Calu3 (cell line): ENCODE data around the gene DSCAML1. TPM values are rescaled to one million over a fixed set of nuclear protein-coding genes. Genes with fewer than 3 reads are reported as not detected.
A peak's percentile ranks its signal among the peaks of the same experiment; 100 is the strongest.

Experiments
- BruUV-seq: library from RNA; stranded (reverse); fragments of 400-500 nt; replicated peaks from 2 replicates; lab custom pipeline; 2021; lab: Mats Ljungman, UMichigan
- CTCF ChIA-PET: fragments of 300-600 bp; sonication (Branson Sonifier 250); formaldehyde crosslinking; loops from one replicate; lab custom pipeline; 2022; ENCODE audit warnings: antibody characterized with exemption; lab: Charles Lee
- DNase-seq: peaks from one replicate; pipeline ENCODE4 v3.0.0; 2022
- H3K27ac Mint-ChIP-seq: one replicate; pipeline ENCODE4 v1.8.0; 2022; ENCODE audit warnings: mixed read lengths; ENCODE audit not compliant: unreplicated experiment
- H3K27me3 Mint-ChIP-seq: one replicate; pipeline ENCODE4 v1.8.0; 2022; ENCODE audit warnings: mixed read lengths; ENCODE audit not compliant: unreplicated experiment
- H3K36me3 Mint-ChIP-seq: one replicate; pipeline ENCODE4 v1.8.0; 2022; ENCODE audit warnings: mild to moderate bottlenecking, moderate library complexity, mixed read lengths; ENCODE audit not compliant: insufficient read depth, unreplicated experiment
- H3K4me1 Mint-ChIP-seq: one replicate; pipeline ENCODE4 v1.8.0; 2022; ENCODE audit warnings: mild to moderate bottlenecking, low read depth, mixed read lengths; ENCODE audit not compliant: unreplicated experiment
- H3K4me3 Mint-ChIP-seq: one replicate; pipeline ENCODE4 v1.8.0; 2022; ENCODE audit warnings: mild to moderate bottlenecking, low read depth, moderate library complexity, mixed read lengths; ENCODE audit not compliant: unreplicated experiment
- H3K9me3 Mint-ChIP-seq: one replicate; pipeline ENCODE4 v1.8.0; 2022; ENCODE audit warnings: low read depth, mixed read lengths; ENCODE audit not compliant: unreplicated experiment
- CTCF ChIP-seq: fragments of 200-600 bp; IDR thresholded peaks from one replicate; pipeline ENCODE4 v1.8.0; 2022; ENCODE audit warnings: antibody characterized with exemption; ENCODE audit not compliant: unreplicated experiment
- intact Hi-C: fragments of 100-400 bp; cut with micrococcal nuclease; formaldehyde crosslinking; loops from one replicate; pipeline ENCODE4 v1.10.0; 2022; ENCODE audit not compliant: unreplicated experiment
- total RNA-seq: library from RNA; stranded (reverse); gene quantifications from 2 replicates; pipeline ENCODE4 v1.2.3, GENCODE V29; 2022

The DSCAML1 gene
- total RNA-seq, 1 experiment from 2014 or later: 0.07 TPM

GRCh38 chr11:117823294-117823945, 26.4 kb upstream of the DSCAML1 start:
- Mint-ChIP-seq H3K4me3 (no peak overlapping the region), H3K9me3 (no peaks in the 10 kb centered on the region), H3K27ac (no peak overlapping the region), H3K27me3 (no peaks in the 10 kb centered on the region), H3K36me3 (peaks cover 17% of the 10 kb centered on the region), H3K4me1 (peaks cover 47% of the 10 kb centered on the region)
- intact Hi-C loops: no loop called here
- no TSS peak for BruUV-seq
- CTCF ChIA-PET: interaction anchor here (1.6 to 1.7 kb wide), 2 partner anchors 10 to 124 kb away, joined by 9 to 11 read pairs; no protein-coding TSS in a partner anchor
- TF ChIP-seq CTCF: no peak
- no peak for DNase-seq

GRCh38 chr11:117822074-117823033, 25.3 kb upstream of the DSCAML1 start:
- peaks cover 58% of the 10 kb centered on the region for H3K4me1 Mint-ChIP-seq
- no peak overlapping the region for H3K4me3 Mint-ChIP-seq
- H3K27me3 Mint-ChIP-seq: no peaks in the 10 kb centered on the region
- no peaks in the 10 kb centered on the region for H3K9me3 Mint-ChIP-seq
- peaks cover 21% of the 10 kb centered on the region for H3K36me3 Mint-ChIP-seq
- H3K27ac Mint-ChIP-seq: no peak overlapping the region
- peak; percentile 61 for TF ChIP-seq CTCF
- CTCF ChIA-PET: no interaction called here
- DNase-seq: peak; percentile 61
- intact Hi-C loops: no loop called here
- BruUV-seq: no TSS peak

- Mint-ChIP-seq H3K4me1 (peaks cover 51% of the 10 kb centered on the region), H3K27ac (no peak overlapping the region), H3K27me3 (no peaks in the 10 kb centered on the region), H3K36me3 (peaks cover 16% of the 10 kb centered on the region), H3K4me3 (no peak overlapping the region), H3K9me3 (no peaks in the 10 kb centered on the region)
- intact Hi-C loops: no loop called here
- BruUV-seq: no TSS peak
- CTCF ChIA-PET: interaction anchor here (0.8 kb wide), 1 partner anchor 125 kb away, joined by 4 read pairs; no protein-coding TSS in a partner anchor
- no peak for TF ChIP-seq CTCF
- DNase-seq: no peak
Measured at GRCh38 chr11:117821431-117821830, 24.4 kb upstream of the DSCAML1 start.

- CTCF ChIA-PET: interaction anchor here (2.1 to 4.9 kb wide), 2 partner anchors 126 to 233 kb away, joined by 17 to 54 read pairs; no protein-coding TSS in a partner anchor
- BruUV-seq: no TSS peak
Measured at GRCh38 chr11:117820516-117820915, 23.5 kb upstream of the DSCAML1 start.

More at GRCh38 chr11:117820516-117820915, 23.5 kb upstream of the DSCAML1 start:
- H3K36me3 Mint-ChIP-seq: peaks cover 19% of the 10 kb centered on the region
- DNase-seq: no peak
- no peaks in the 10 kb centered on the region for H3K9me3 Mint-ChIP-seq
- H3K4me3 Mint-ChIP-seq: no peak overlapping the region
- TF ChIP-seq CTCF: no peak
- peaks cover 50% of the 10 kb centered on the region for H3K4me1 Mint-ChIP-seq
- no peak overlapping the region for H3K27ac Mint-ChIP-seq
- intact Hi-C loops: no loop called here
- no peaks in the 10 kb centered on the region for H3K27me3 Mint-ChIP-seq
